ENCODE results near the gene FOXJ3.

DNA sequence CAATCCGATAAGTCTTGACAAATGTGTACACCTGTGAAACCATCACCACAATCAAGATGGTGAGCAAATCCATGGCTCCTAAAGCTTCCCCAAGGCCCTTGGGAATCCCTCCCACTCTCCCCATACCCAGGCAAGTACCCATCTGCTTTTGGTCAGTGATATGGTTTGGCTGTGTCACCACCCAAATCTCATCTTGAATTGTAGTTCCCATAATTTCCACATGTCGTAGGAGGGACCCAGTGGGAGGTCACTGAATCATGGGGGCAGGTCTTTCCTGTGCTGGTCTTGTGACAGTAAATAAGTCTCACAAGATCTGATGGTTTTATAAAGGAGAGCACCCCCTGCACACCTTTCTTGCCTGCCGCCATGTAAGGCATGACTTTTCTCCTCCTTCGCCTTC is 196.4 kb downstream of the FOXJ3 start:
- TF ChIP-seq EZH2 (IDR thresholded peaks at IDR 0.05) = no peak
- TF ChIP-seq POLR2A (IDR thresholded peaks at IDR 0.05; ENCODE audit: borderline replicate concordance, extremely low read depth, insufficient read depth, insufficient read length) = no peak
- TF ChIP-seq, protein P1, sequence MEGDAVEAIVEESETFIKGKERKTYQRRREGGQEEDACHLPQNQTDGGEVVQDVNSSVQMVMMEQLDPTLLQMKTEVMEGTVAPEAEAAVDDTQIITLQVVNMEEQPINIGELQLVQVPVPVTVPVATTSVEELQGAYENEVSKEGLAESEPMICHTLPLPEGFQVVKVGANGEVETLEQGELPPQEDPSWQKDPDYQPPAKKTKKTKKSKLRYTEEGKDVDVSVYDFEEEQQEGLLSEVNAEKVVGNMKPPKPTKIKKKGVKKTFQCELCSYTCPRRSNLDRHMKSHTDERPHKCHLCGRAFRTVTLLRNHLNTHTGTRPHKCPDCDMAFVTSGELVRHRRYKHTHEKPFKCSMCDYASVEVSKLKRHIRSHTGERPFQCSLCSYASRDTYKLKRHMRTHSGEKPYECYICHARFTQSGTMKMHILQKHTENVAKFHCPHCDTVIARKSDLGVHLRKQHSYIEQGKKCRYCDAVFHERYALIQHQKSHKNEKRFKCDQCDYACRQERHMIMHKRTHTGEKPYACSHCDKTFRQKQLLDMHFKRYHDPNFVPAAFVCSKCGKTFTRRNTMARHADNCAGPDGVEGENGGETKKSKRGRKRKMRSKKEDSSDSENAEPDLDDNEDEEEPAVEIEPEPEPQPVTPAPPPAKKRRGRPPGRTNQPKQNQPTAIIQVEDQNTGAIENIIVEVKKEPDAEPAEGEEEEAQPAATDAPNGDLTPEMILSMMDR (IDR thresholded peaks at IDR 0.05 in 2 of 3, conservative IDR thresholded peaks at IDR 0.05 in 1 of 3; ENCODE audit: borderline replicate concordance in 1 of 3, insufficient read depth in 1 of 3, low read depth in 2 of 3, low read length in 2 of 3) = peak in 2 of 3 experiments; percentile 6 to 22; a peak in 1 of 6 replicates
- TF ChIP-seq, protein P2, sequence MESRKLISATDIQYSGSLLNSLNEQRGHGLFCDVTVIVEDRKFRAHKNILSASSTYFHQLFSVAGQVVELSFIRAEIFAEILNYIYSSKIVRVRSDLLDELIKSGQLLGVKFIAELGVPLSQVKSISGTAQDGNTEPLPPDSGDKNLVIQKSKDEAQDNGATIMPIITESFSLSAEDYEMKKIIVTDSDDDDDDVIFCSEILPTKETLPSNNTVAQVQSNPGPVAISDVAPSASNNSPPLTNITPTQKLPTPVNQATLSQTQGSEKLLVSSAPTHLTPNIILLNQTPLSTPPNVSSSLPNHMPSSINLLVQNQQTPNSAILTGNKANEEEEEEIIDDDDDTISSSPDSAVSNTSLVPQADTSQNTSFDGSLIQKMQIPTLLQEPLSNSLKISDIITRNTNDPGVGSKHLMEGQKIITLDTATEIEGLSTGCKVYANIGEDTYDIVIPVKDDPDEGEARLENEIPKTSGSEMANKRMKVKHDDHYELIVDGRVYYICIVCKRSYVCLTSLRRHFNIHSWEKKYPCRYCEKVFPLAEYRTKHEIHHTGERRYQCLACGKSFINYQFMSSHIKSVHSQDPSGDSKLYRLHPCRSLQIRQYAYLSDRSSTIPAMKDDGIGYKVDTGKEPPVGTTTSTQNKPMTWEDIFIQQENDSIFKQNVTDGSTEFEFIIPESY (IDR thresholded peaks at IDR 0.05; ENCODE audit: extremely low read depth, insufficient replicate concordance, low read length) = no peak
- no peak for TF ChIP-seq CBX3 (IDR thresholded peaks at IDR 0.05; ENCODE audit: low read depth)
- TF ChIP-seq CEBPB (IDR thresholded peaks at IDR 0.05; ENCODE audit: low read depth) = no peak
- no peak for TF ChIP-seq SP1 (IDR thresholded peaks at IDR 0.05; ENCODE audit: low read depth)
